H1 (cell line): ENCODE results near the gene SULF2. TPM values are rescaled to one million over a fixed set of nuclear protein-coding genes. Genes with fewer than 3 reads are reported as not detected.

ENCODE experiments used
- JUN ChIP-seq: IDR thresholded peaks from 2 replicates; pipeline ENCODE4 v1.6.1; 2011; ENCODE audit warnings: low read depth, mild to moderate bottlenecking, improper control_type of control experiment, low read length
- RAD21 ChIP-seq, 2 experiments: IDR thresholded peaks in 1 of 2; conservative IDR thresholded peaks in 1 of 2; 2 replicates each; pipeline ENCODE4 v1.6.1; 2011; ENCODE audit warnings: low read depth in 2 of 2, low read length in 2 of 2, improper control_type of control experiment in 1 of 2, inconsistent platforms in 1 of 2, mild to moderate bottlenecking in 1 of 2, moderate library complexity in 1 of 2
- polyA plus RNA-seq, 7 experiments: library from polyadenylated mRNA; depleted of rRNA in 3 of 7; stranded (reverse) in 5 of 7; unstranded in 2 of 7; fragments of >200 nt in 5 of 7; fragments of 200-250 nt in 2 of 7; gene quantifications; 1 replicate in 5 of 7; 2 replicates in 1 of 7; 4 replicates in 1 of 7; pipeline versions ENCODE4 v1.2.1 to v1.2.3, GENCODE V29; 2011 to 2013; ENCODE audit warnings: missing spikeins in 2 of 7, mixed read lengths in 2 of 7
- total RNA-seq: library from RNA; stranded (reverse); fragmentation: NEBNext Ultra II Directional; extraction: Animal tissue kit (Norgen Biotek cat#: 25700); gene quantifications from 2 replicates; pipeline ENCODE4 v1.2.1, GENCODE V29; 2021
- TF ChIP-seq, protein P1 (sequence below), 3 experiments: IDR thresholded peaks; 1 replicate in 2 of 3; 2 replicates in 1 of 3; pipeline versions ENCODE4 v1.5.1 to v1.6.1; 2011; ENCODE audit warnings: low read length in 3 of 3, mild to moderate bottlenecking in 3 of 3, inconsistent platforms in 2 of 3, low read depth in 1 of 3, moderate library complexity in 1 of 3; ENCODE audit not compliant: insufficient read depth in 1 of 3; ENCODE audit errors: control extremely low read depth in 1 of 3

SULF2 gene
- total and polyA plus RNA-seq, 2 of the 8 experiments (the other 6 are each of a cell fraction or from before 2014, with no cell fraction given), result 15.7 to 28.2 TPM

- TF ChIP-seq, protein P1, sequence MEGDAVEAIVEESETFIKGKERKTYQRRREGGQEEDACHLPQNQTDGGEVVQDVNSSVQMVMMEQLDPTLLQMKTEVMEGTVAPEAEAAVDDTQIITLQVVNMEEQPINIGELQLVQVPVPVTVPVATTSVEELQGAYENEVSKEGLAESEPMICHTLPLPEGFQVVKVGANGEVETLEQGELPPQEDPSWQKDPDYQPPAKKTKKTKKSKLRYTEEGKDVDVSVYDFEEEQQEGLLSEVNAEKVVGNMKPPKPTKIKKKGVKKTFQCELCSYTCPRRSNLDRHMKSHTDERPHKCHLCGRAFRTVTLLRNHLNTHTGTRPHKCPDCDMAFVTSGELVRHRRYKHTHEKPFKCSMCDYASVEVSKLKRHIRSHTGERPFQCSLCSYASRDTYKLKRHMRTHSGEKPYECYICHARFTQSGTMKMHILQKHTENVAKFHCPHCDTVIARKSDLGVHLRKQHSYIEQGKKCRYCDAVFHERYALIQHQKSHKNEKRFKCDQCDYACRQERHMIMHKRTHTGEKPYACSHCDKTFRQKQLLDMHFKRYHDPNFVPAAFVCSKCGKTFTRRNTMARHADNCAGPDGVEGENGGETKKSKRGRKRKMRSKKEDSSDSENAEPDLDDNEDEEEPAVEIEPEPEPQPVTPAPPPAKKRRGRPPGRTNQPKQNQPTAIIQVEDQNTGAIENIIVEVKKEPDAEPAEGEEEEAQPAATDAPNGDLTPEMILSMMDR (IDR thresholded peaks at IDR 0.05; ENCODE audit: control extremely low read depth in 1 of 3, insufficient read depth in 1 of 3, low read depth in 1 of 3, low read length in 3 of 3), result peak; percentile 91 to 98 (median 95)
- TF ChIP-seq JUN (no peak), RAD21 (IDR thresholded peaks at IDR 0.05 in 1 of 2, conservative IDR thresholded peaks at IDR 0.05 in 1 of 2; ENCODE audit: low read depth in 2 of 2, low read length in 2 of 2) (peak; percentile 91 to 94)
Observed at GRCh38 chr20:47663354-47664067, 121.8 kb downstream of the SULF2 start (continued).
